Tibial artery (tissue), 4 donors: ENCODE measurements around the gene CD63.
A peak's percentile ranks its signal among the peaks of the same experiment; 100 is the strongest.

ENCODE experiments used
- DNase-seq, 2 donors: peaks; one replicate each; pipeline ENCODE4 v3.0.0-alpha.2; 2019
- H3K27ac ChIP-seq, 2 donors: fragments of 200-600 bp; sonication (generic) in 1 of 2; 1 replicate in 1 of 2; 2 replicates in 1 of 2; pipeline ENCODE4 v1.5.1; 2018 to 2019; ENCODE audit warnings: mild to moderate bottlenecking in 1 of 2
- H3K27me3 ChIP-seq, 2 donors: fragments of 200-600 bp; sonication (generic) in 1 of 2; one replicate each; pipeline versions ENCODE4 v1.5.1 to v1.6.0; 2016 to 2019
- H3K36me3 ChIP-seq, 3 donors: fragments of 200-600 bp; sonication (generic) in 2 of 3; one replicate each; pipeline ENCODE4 v1.5.1; 2016 to 2019; ENCODE audit warnings: mild to moderate bottlenecking in 2 of 3
- H3K4me1 ChIP-seq, 4 donors: fragments of 200-600 bp; sonication (generic) in 2 of 4; 1 replicate in 3 of 4; 2 replicates in 1 of 4; pipeline ENCODE4 v1.5.1; 2016 to 2019
- H3K4me3 ChIP-seq, 2 donors: fragments of 200-600 bp; sonication (generic) in 1 of 2; 1 replicate in 1 of 2; 2 replicates in 1 of 2; pipeline ENCODE4 v1.5.1; 2018 to 2019; ENCODE audit warnings: mild to moderate bottlenecking in 2 of 2
- H3K9me3 ChIP-seq, 3 donors: fragments of 200-600 bp; sonication (generic) in 1 of 3; one replicate each; pipeline ENCODE4 v1.5.1; 2016 to 2019
- intact Hi-C: fragments of 100-400 bp; cut with DNase I; formaldehyde crosslinking; loops from one replicate; pipeline ENCODE4 v1.15.0; 2023; ENCODE audit warnings: low total_unique reads
- TF ChIP-seq, protein P1 (sequence below), 2 experiments: fragments of 200-600 bp in 1 of 2; fragments of 450-650 bp in 1 of 2; IDR thresholded peaks; one replicate each; pipeline ENCODE4 v1.5.1; 2017 to 2019; ENCODE audit warnings: antibody characterized with exemption in 2 of 2, mild to moderate bottlenecking in 1 of 2, moderate library complexity in 1 of 2

CD63 gene

DNA sequence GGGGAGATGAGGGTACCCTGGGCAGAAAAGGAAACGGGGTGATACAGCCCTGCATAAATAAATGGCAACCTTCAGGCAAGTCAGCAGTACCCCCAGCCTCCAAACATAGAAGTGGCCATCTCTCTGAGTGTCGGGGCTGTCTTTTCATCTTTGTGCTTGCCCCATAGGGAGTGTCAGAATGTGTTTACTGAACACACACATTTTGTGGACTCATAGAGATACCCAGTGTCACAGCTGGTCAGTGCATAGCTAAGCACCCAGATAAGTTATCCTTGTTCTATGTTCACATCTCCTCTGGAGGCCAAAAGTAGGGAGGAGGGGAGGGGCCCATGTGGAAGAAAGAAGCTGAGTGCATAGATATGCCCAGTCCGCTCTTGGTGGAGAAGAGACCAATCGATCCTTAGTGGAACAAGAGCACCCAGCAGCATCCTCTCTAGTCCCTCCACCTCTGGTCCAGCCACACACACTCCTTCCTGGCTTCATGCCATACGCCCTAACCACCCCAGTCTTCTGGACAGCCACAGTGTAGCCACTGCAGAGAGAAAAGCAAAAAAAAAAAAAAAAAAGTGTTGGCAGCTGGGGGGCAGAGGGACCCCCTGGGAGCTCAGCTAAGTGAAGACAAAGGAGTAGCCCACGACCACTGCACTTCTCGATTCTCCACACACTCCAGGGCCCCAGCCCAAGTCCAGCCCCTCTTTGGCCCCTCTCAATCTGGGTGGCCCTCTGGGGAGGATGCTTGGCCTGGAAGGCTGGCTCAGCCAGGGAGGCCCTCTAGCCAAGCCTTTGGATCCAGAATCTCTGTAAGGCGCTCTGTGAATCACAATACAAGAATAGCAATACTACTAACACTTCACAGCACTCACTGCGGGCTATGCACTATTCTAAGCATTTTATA is 23.7 kb downstream of the CD63 start:
- Histone ChIP-seq H3K4me1 (peaks cover 0 to 74% (median 56%) of the 10 kb centered on the region in 4 donors), H3K27me3 (no peaks in the 10 kb centered on the region), H3K4me3 (peak overlapping the region; percentile 94 to 96), H3K36me3 (peaks cover 2 to 4% (median 3%) of the 10 kb centered on the region in 3 donors), H3K9me3 (no peaks in the 10 kb centered on the region), H3K27ac (peak overlapping the region; percentile 96 to 98)
- TF ChIP-seq, protein P1, sequence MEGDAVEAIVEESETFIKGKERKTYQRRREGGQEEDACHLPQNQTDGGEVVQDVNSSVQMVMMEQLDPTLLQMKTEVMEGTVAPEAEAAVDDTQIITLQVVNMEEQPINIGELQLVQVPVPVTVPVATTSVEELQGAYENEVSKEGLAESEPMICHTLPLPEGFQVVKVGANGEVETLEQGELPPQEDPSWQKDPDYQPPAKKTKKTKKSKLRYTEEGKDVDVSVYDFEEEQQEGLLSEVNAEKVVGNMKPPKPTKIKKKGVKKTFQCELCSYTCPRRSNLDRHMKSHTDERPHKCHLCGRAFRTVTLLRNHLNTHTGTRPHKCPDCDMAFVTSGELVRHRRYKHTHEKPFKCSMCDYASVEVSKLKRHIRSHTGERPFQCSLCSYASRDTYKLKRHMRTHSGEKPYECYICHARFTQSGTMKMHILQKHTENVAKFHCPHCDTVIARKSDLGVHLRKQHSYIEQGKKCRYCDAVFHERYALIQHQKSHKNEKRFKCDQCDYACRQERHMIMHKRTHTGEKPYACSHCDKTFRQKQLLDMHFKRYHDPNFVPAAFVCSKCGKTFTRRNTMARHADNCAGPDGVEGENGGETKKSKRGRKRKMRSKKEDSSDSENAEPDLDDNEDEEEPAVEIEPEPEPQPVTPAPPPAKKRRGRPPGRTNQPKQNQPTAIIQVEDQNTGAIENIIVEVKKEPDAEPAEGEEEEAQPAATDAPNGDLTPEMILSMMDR (IDR thresholded peaks at IDR 0.05): no peak
- intact Hi-C loops: no loop called here
- peak in 1 of 2 donors; percentile 84 for DNase-seq

- H3K4me1 ChIP-seq: peaks cover 0 to 74% (median 56%) of the 10 kb centered on the region in 4 donors
- peak overlapping the region; percentile 94 to 96 for H3K4me3 ChIP-seq
- peak; percentile 66 to 91 for DNase-seq
- H3K36me3 ChIP-seq: peaks cover 4 to 14% (median 6%) of the 10 kb centered on the region in 3 donors
- intact Hi-C loops: no loop called here
- H3K27me3 ChIP-seq: no peaks in the 10 kb centered on the region
- peak overlapping the region; percentile 96 to 98 for H3K27ac ChIP-seq
- no peaks in the 10 kb centered on the region for H3K9me3 ChIP-seq
- TF ChIP-seq, protein P1 (IDR thresholded peaks at IDR 0.05): no peak
Observed at GRCh38 chr12:55703901-55704761, 24.7 kb downstream of the CD63 start.

DNA sequence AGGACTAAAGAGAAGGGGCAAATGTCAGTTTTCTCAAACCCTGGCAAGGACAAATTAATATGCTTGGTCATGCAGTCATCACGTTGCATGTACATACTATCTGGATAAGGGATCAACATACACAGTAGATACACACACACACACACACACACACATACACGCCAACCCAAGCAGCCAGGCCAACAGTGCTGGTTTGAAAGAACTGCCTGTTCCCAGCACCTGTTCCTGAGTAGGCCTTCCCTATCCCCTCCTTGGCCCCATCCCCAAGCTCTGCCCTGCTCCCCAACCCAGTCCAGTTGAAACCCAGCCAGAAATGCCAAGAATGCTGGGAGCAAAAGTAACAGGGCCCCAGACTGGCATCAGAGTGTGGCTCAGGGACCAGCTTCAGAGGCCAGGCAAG is 25.5 kb downstream of the CD63 start:
- Histone ChIP-seq H3K4me1 (peaks cover 0 to 74% (median 48%) of the 10 kb centered on the region in 4 donors), H3K27me3 (no peaks in the 10 kb centered on the region), H3K36me3 (peaks cover 4 to 21% (median 14%) of the 10 kb centered on the region in 3 donors), H3K4me3 (peak overlapping the region; percentile 94 to 96), H3K9me3 (no peaks in the 10 kb centered on the region), H3K27ac (peak overlapping the region; percentile 96 to 98)
- intact Hi-C loops: no loop called here
- TF ChIP-seq, protein P1 (IDR thresholded peaks at IDR 0.05): no peak
- DNase-seq: peak; percentile 59 to 92

- TF ChIP-seq, protein P1 (IDR thresholded peaks at IDR 0.05): no peak
- intact Hi-C loops: no loop called here
- H3K4me3 ChIP-seq: peak overlapping the region; percentile 94 to 96
- peaks cover 0 to 70% (median 47%) of the 10 kb centered on the region in 4 donors for H3K4me1 ChIP-seq
- no peaks in the 10 kb centered on the region for H3K9me3 ChIP-seq
- peak overlapping the region; percentile 96 to 98 for H3K27ac ChIP-seq
- peaks cover 4 to 25% (median 19%) of the 10 kb centered on the region in 3 donors for H3K36me3 ChIP-seq
- H3K27me3 ChIP-seq: no peaks in the 10 kb centered on the region
- DNase-seq: no peak
Observed at GRCh38 chr12:55702861-55703260, 25.9 kb downstream of the CD63 start.

DNA sequence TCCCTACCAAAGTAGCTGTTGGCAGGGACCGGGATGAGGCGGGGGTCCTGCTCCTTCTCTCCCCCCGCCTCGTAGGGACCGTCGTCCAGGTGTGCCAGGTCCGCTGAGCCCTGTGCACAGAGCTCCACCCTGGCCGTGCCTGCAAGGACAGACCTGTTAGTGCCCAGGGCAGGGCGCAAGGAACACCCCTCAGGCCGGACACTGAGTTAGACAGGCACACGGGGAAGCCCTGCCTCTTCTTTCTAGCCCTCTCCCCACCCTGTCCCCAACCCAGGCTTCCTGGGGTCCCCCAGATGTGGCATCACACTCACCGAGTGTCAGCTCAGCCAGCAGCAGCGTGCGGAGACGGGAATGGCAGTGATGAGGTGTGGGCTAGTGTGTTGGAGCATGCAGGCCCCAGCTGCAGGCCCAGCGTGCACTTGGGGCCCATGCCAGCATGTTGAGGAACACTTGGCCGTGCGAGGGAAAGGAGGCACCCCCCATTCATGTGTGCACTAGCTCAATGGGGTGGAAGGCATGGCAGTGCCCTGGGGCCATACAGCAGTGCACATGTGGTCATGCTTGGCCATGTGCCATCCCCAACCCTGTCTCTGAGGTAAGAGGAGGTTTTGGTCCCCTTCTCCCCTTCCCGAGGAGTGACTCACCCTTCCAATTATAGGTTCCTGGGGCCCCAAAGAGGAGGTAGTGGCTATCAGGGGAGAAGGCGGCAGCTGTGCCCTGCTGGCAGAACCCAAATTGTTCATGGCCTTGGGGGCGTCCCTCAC is 28.4 kb downstream of the CD63 start:
- Histone ChIP-seq H3K9me3 (no peaks in the 10 kb centered on the region), H3K4me1 (peaks cover 0 to 70% (median 45%) of the 10 kb centered on the region in 4 donors), H3K27me3 (no peaks in the 10 kb centered on the region), H3K27ac (peak overlapping the region; percentile 38 to 98), H3K36me3 (peaks cover 28 to 50% (median 43%) of the 10 kb centered on the region in 3 donors), H3K4me3 (peak overlapping the region in 1 of 2 donors; percentile 11)
- peak in 1 of 2 donors; percentile 82 for DNase-seq
- intact Hi-C loops: no loop called here
- TF ChIP-seq, protein P1 (IDR thresholded peaks at IDR 0.05): no peak
